Progenitor cell of endocrine pancreas (in vitro differentiated cells): ENCODE data around the gene CEACAM7. TPM values are rescaled to one million over a fixed set of nuclear protein-coding genes. Genes with fewer than 3 reads are reported as not detected.

Source experiments
- DNase-seq: peaks from one replicate; pipeline ENCODE4 v3.0.0; 2021; ENCODE audit warnings: low spot score; ENCODE audit not compliant: unreplicated experiment
- H3K27ac Mint-ChIP-seq: 2 replicates; pipeline ENCODE4 v1.8.0; 2021; ENCODE audit warnings: mild to moderate bottlenecking, moderate library complexity, mixed read lengths
- H3K27me3 Mint-ChIP-seq: 2 replicates; pipeline ENCODE4 v1.8.0; 2021; ENCODE audit warnings: mixed read lengths
- H3K36me3 Mint-ChIP-seq: 2 replicates; pipeline ENCODE4 v1.8.0; 2022; ENCODE audit warnings: mixed read lengths; ENCODE audit not compliant: insufficient read depth
- H3K4me1 Mint-ChIP-seq: 2 replicates; pipeline ENCODE4 v1.8.0; 2021; ENCODE audit warnings: low read depth, mixed read lengths
- H3K4me3 Mint-ChIP-seq: 2 replicates; pipeline ENCODE4 v1.8.0; 2021; ENCODE audit warnings: low read depth, mild to moderate bottlenecking, moderate library complexity, mixed read lengths
- H3K9me3 Mint-ChIP-seq: 2 replicates; pipeline ENCODE4 v1.8.0; 2021; ENCODE audit warnings: low read depth, mixed read lengths
- CTCF ChIP-seq: fragments of 200-600 bp; sonication (generic); IDR thresholded peaks from one replicate; pipeline ENCODE4 v1.5.0; 2021; ENCODE audit warnings: antibody characterized with exemption, mild to moderate bottlenecking; ENCODE audit not compliant: unreplicated experiment
- total RNA-seq: library from RNA; stranded (reverse); gene quantifications from 2 replicates; pipeline ENCODE4 v1.2.1, GENCODE V29; 2021

CEACAM7 gene
- total RNA-seq, 1 donor from 2014 or later, result not detected

- Mint-ChIP-seq H3K4me3 (no peak overlapping the region), H3K27ac (no peak overlapping the region), H3K36me3 (peaks cover 4% of the 10 kb centered on the region), H3K27me3 (no peaks in the 10 kb centered on the region), H3K4me1 (no peaks in the 10 kb centered on the region), H3K9me3 (peaks cover 29% of the 10 kb centered on the region)
- no peak for DNase-seq
- TF ChIP-seq CTCF, result no peak
Observed at GRCh38 chr19:41699231-41699967, 11.3 kb upstream of the CEACAM7 start.

GRCh38 chr19:41698746-41699230 is 10.7 kb upstream of the CEACAM7 start:
- H3K36me3 Mint-ChIP-seq, result peaks cover 4% of the 10 kb centered on the region
- no peaks in the 10 kb centered on the region for H3K27me3 Mint-ChIP-seq

GRCh38 chr19:41697198-41697855 is 9.3 kb upstream of the CEACAM7 start:
- Mint-ChIP-seq H3K9me3 (peaks cover 35% of the 10 kb centered on the region), H3K36me3 (peaks cover 4% of the 10 kb centered on the region), H3K27me3 (no peaks in the 10 kb centered on the region), H3K4me1 (no peaks in the 10 kb centered on the region), H3K27ac (no peak overlapping the region), H3K4me3 (no peak overlapping the region)
- no peak for DNase-seq
- TF ChIP-seq CTCF, result no peak

More at GRCh38 chr19:41698746-41699230, 10.7 kb upstream of the CEACAM7 start:
- no peak for DNase-seq
- peaks cover 29% of the 10 kb centered on the region for H3K9me3 Mint-ChIP-seq
- H3K4me1 Mint-ChIP-seq, result no peaks in the 10 kb centered on the region
- no peak overlapping the region for H3K4me3 Mint-ChIP-seq
- no peak for TF ChIP-seq CTCF
- H3K27ac Mint-ChIP-seq, result no peak overlapping the region

- no peak for DNase-seq
- Mint-ChIP-seq H3K4me3 (no peak overlapping the region), H3K36me3 (peaks cover 4% of the 10 kb centered on the region), H3K27ac (no peak overlapping the region), H3K9me3 (peaks cover 40% of the 10 kb centered on the region), H3K4me1 (no peaks in the 10 kb centered on the region), H3K27me3 (no peaks in the 10 kb centered on the region)
- no peak for TF ChIP-seq CTCF
Observed at GRCh38 chr19:41696402-41697197, 8.5 kb upstream of the CEACAM7 start.

GRCh38 chr19:41695745-41696144 is 7.7 kb upstream of the CEACAM7 start:
- Mint-ChIP-seq H3K9me3 (peaks cover 47% of the 10 kb centered on the region), H3K4me1 (no peaks in the 10 kb centered on the region), H3K27ac (no peak overlapping the region), H3K27me3 (no peaks in the 10 kb centered on the region), H3K4me3 (no peak overlapping the region), H3K36me3 (peaks cover 4% of the 10 kb centered on the region)
- DNase-seq, result no peak
- TF ChIP-seq CTCF, result no peak
